GM18907 (cell line): ENCODE results near the gene POLN.

Source experiments
- ATAC-seq: cut with Tn5 transposase; IDR thresholded peaks from one replicate; pipeline ENCODE4 v1.9.1; 2021; ENCODE audit warnings: mild to moderate bottlenecking, moderate library complexity; ENCODE audit not compliant: unreplicated experiment

The POLN gene

GRCh38 chr4:2062168-2062807 is 179.6 kb downstream of the POLN start:
- ATAC-seq: no peak

- ATAC-seq: no peak
These were observed 180.5 kb downstream of the POLN start for GRCh38 chr4:2061186-2062131.

- no peak for ATAC-seq
These were observed 181.2 kb downstream of the POLN start for GRCh38 chr4:2060611-2061185.

GRCh38 chr4:2059726-2060602 is 182.0 kb downstream of the POLN start:
- ATAC-seq: no peak

- ATAC-seq: no peak
These were observed 182.7 kb downstream of the POLN start, which contains the start of gene NAT8L for GRCh38 chr4:2059046-2059725. Gene NAT8L (plus strand): TSS chr4:2059327. CDS start chr4:2059512, 185 bp downstream.

GRCh38 chr4:2058264-2059045 is 183.5 kb downstream of the POLN start:
- ATAC-seq: no peak

GRCh38 chr4:2057382-2058065 is 184.4 kb downstream of the POLN start:
- ATAC-seq: no peak

- no peak for ATAC-seq
These were observed 187.7 kb downstream of the POLN start for GRCh38 chr4:2054217-2054616.

GRCh38 chr4:2051086-2051485 is 190.8 kb downstream of the POLN start:
- ATAC-seq: no peak

GRCh38 chr4:2049811-2050210 is 192.1 kb downstream of the POLN start:
- ATAC-seq: no peak

GRCh38 chr4:2049381-2049780 is 192.5 kb downstream of the POLN start:
- ATAC-seq: no peak

GRCh38 chr4:2048831-2049230 is 193.1 kb downstream of the POLN start:
- ATAC-seq: no peak

- no peak for ATAC-seq
These were observed 193.9 kb downstream of the POLN start for GRCh38 chr4:2047781-2048581.

GRCh38 chr4:2047031-2047660 is 194.8 kb downstream of the POLN start:
- no peak for ATAC-seq

GRCh38 chr4:2046031-2046961 is 195.6 kb downstream of the POLN start:
- no peak for ATAC-seq

GRCh38 chr4:2045518-2045951 is 196.4 kb downstream of the POLN start:
- no peak for ATAC-seq
